Activated naive CD4-positive, alpha-beta T cell treated with Interleukin-2 at 50 U/mL for 16 hours (primary cell): Measurements from ENCODE around the gene PRKCG.
A peak's percentile ranks its signal among the peaks of the same experiment; 100 is the strongest.
"Not testable (repeated sequence)": the region's sequence is repeated elsewhere in the genome, so short reads cannot be mapped to it uniquely, and the experiment has no call there.

Experiments used
- DNase-seq: peaks from one replicate; pipeline ENCODE4 v3.0.0-alpha.2; 2020

PRKCG gene

DNA sequence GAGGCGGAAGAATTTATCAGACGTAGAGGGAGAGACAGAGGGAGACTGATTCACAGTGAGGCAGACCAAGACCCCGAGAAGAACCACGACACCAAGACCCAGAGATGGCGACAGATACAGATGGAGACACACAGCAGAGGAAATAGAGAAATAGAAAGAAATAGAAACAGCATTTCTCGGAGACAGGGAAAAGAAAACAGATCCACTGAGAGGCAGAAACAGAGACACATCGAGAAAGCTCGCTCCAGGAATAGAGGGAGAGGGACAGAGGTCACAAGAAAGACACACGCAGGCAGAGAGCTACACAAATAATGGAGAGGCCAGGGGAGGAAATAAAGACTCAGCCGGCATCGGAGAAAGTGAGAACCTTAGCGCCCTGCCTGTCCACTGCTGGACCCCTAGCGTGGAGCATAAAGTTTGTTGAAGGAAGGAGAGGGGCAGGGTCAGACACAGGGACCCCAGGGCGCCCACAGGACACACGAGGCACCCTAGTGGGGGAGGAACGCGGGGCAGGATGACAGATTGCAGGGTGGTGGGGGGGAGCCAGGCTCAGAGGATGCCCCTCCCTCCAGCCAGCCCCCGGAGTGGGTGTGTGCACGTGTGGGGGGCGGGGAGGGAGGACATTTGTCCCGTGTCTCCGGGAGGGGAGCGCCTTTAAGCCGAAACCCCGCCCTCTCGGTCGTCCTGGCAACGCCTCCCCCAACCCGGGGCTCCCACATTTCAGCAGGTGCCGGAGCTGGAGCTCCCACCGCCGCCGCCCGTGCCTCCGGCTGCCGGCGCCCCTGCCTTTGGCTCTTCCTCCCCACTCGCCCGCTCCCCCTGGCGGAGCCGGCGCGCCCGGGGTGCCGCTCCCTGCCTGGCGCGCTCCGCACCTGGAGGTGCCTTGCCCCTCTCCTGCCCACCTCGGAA is at the start of gene PRKCG:
TSS of gene PRKCG (plus strand) at position 716 of the 909 bp plus-strand sequence. CDS start 298 bp downstream, outside the sequence.
- peak; percentile 49 for DNase-seq

DNA sequence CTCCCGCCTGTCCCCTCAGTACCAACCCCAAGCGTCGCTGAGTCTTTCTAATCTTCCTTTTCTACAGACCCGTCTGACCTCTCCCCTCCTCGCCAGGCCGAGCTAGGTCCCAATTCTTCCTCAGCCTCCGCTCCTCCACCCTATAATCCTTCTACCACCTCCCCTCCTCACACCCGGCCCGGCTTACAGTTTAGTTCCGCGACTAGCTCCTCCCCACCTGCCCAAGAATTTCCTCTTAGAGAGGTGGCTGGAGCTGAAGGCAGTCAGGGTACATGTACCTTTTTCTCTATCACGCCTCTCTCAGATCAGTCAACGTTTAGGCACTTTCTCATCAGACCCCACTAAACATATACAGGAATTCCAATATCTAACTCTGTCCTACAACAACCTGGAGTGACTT is 49.1 kb upstream of the PRKCG start:
- not testable (repeated sequence) for DNase-seq

DNA sequence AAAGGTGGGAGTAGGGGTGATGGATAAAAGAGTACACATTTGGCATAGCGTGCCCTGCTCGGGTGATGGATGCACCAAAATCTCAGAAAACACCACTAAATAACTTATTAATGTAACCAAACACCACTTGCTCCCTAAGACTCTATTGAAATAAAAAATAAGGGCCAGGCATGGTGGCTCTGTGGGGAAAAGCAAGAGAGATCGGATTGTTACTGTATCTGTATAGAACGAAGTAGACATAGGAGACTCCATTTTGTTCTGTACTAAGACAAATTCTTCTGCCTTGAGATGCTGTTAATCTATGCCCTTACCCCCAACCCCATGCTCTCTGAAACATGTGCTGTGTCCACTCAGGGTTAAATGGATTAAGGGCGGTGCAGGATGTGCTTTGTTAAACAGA is 43.6 kb upstream of the PRKCG start:
- not testable (repeated sequence) for DNase-seq

DNA sequence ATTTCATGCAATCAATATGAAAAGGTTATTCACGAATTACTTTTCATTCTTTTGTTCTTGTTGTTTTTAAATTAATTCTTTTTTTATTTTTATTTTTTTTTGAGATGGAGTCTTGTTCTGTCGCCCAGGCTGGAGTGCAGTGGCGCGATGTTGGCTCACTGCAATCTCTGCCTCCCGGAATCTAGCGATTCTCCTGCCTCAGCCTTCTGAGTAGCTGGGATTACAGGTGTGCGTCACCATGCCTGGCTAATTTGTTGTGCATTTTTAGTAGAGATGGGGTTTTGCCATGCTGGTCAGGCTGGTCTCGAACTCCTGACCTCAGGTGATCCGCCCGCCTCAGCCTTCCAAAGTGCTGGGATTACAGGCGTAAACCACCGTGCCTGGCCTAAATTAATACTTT is 41.8 kb upstream of the PRKCG start:
- DNase-seq = not testable (repeated sequence)

DNA sequence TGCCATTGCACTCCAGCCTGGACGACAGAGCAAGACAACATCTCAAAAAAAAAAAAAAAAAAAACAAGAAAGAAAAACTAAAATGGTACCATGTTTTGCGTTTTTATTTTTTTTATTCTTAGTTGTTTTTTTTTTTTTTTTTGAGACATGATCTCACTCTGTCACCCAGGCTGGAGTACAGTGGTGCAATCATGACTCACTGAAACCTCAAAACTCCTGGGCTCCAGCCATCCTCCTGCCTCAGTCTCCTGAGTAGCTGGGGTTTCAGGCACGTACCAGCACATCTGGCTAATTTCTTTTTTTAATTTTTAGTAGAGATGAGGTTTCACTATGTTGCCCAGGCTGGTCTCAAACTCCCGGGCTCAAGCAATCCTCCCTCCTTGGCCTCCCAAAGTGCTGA is 41.1 kb upstream of the PRKCG start:
- not testable (repeated sequence) for DNase-seq

DNA sequence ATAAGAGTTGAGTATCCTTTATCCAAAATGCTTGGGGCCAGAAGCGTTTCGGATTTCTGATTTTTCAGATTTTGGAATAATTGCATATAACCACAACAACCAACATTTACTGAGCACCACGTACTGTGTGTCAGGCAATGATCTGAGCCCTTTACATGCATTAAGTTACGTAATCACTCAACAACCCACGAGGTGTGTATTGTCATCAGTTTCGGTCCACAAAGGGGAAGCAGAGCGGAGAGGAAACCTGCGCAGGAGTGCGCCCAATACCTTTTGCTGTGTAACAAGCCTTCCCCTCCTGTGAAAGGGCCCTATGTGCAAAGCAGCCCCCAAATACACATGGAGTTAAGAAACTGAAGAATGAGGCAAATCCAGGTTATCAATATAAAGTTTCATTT is 37.1 kb upstream of the PRKCG start:
- no peak for DNase-seq

DNA sequence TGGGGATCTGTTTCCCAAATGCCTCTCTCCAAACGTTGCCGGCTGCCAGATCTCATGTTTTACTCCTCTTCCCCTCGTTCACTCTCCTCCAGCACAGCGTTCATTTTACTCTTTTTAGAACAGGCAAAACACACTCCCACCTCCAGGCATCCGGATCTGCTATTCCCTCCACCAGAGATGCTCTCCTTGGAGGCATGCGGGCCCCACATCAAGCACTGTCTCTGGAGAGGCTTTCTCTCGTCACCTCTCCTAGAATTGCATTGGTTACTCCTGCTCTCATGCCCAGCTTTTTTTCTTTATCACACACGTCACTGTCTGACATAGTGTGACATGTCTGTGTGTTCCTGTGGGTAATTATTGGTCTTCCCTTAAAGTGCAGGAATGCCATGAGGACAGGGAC is 34.4 kb upstream of the PRKCG start:
- DNase-seq = no peak

DNA sequence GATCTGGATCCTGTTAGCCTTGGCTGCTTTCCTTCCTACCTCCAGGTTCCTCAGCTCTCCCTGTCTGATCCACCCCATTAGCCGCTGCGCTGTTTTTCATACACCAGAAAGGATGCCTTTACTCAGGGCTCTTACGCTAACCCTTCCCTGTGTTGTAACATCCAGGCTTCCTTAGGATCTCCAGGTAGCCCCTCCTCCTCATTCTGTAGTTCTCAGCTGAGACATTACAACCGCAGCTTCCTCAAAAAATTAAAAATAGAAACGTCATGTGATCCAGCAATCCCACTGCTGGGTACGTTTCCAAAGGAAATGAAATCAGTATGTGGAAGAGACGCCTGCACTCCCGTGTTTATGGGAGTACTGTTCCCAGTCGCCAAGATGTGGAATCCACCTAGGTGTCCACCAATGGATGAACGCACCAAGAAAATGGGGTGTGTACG is 32.7 kb upstream of the PRKCG start:
- no peak for DNase-seq

DNA sequence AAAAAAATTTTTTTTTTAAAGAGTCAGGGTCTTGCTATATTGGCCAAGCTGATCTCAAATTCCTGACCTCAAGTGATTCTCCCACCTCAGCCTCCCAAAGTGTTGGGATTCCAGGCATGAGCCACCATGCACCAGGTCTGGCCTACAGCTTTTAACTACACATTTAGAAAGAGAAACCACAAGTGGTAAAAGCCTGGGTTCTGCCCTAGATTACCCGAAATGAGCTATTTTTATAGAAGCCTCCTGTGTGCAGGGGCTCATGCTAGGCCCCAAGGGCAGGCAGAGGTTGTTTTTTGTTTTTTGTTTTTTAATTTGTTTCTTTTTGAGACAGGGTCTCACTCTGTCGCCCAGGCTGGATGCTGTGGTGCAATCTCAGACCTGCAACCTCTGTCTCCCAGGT is 28.3 kb upstream of the PRKCG start:
- no peak for DNase-seq

DNA sequence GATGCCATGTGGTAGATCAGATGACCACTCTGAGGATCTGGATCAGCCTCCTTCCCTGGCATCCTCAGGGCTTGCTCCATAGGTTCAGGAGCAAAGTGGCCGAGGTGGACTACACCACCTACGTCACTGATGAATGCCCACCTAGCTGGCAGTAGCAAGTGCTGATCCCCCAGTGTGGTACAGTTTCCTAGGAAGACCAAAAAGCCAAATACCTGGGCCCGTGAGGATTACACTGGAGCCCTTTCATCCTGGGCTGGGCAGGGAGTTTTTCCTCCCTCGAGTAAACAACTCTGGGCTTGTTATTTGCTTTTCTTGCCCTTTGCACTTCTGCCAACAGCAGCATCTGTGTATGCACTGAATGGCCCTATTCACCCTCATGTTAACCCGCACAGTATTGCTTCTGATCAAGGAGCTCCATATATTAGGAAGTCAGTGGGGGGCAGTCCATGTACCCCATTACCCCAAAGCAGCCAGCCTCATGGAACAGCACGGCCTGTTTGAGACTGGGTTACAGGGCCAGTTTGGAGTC is 17.6 kb upstream of the PRKCG start:
- no peak for DNase-seq

DNA sequence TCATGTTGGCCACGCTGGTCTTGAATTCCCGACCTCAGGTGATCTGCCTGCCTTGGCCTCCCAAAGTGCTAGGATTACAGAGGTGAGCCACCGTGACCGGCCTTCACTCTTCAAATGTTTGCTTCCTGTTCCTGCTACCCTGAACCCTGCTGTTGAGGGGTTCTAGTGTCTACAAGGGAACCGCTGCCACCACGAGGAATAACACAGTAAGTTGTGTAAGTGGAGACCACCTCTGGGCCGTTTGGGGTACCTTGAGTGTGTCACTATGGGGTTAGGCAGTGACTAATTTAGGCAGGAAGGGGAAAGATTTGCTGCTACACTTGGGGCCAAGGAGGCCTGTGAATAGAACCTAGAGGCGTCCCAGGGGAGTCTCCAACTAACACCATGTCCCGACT is 16.5 kb upstream of the PRKCG start:
- DNase-seq = no peak

DNA sequence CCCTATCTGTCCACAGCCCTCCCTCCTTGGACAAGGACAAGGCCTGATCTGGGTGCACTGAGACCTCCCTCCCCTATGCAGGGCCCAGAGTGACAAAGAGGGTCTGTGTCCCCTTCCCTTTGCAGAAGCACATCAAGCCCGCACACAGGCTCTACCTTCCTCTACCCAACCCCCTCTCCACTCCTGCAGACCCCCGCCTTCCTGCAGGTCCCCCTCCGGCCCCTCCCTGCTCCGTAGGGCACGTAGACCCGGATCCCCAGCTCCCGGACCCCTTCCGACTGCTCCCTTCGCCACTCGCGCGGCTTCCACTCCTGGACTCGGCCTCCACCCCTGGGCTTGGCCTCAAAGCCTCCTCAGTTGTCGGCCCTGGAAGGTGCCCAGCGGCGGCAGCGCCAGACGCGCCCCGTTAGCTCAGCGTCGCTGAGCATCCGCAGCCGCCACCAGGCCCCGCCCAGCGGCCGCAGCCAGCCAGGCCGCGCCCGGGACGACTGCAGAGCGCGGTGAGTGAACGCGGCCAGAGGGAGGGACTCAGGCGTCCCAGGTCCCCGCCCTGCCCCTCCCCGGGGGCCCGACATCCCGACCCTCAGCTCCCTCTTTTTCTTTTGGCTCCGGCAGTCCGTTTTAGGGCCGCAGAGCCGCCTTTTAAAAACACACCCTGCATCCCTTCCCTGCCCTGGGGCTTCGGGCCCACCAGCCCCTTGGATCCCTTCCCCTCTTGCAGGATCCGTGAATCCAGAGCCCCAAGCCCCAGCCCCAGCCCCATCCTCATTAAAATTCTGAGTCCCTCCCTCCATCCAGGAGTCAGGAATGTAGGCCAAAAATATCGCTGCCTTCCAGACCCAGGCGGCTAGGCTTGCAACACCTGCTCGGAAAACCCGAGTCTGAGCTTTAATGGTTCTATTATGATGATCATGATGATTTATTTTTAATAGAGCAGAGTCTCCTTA is 15.8 kb upstream of the PRKCG start:
- DNase-seq = peak; percentile 72

DNA sequence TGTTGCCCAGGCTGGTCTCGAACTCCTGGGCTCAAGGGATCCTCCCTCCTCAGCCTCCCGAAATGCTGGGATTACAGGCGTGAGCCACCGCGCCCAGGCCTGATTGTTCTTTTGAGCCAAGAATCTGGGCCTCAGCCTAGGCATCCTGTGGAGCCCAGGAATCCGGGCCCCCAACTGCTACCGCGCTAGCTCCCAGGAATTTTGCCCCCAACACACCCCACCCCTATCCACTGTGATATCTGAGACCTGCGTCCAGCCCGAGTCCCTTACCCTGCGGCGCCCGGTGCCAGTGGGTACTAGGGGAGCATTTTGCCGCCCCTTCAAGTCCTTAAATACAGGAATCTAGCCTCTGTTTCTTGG is 15.2 kb upstream of the PRKCG start:
- no peak for DNase-seq

DNA sequence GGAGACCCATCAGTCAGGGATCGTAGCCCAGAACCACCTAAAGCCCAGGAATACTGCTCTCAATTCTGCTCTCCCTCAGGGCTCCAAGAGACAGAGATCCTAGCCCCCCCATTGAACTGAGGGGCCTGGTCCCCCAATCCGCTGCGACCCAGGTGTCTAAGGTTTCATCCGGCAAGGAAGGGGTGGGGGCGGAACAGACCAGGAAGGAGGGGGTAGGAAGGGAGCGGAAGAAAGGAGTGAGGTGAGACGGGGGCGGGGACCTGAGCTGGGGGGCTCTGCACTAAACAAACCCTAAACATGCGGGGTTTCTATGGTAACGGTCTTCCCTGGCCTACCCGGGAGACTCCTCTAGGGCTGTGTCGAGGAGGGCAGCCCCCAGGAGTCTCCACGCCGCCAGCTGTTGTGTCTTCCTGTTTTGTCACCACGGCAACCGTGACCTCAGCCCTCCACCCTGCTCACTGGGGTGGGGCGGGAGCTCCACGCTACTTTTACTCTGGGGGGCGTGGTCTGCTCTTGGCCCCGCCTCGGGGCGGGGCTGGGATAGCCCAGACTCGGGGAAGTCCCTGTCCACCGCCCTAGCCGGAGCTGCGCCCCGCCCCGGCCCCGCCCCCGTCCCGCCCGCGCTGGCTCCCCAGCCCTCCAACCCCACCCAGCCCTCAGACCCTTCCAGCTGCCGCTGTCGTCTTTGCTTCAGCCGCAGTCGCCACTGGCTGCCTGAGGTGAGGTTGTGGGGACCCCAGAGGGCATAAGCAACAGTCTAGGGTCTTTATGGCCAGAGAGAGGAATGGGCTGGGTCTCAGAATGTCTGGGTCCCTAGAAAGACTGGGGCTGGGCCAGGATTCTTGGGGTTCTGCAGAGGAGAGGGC is 14.5 kb upstream of the PRKCG start, which contains the start of gene MYADM:
TSS of gene MYADM (plus strand) at position 659 of the 866 bp plus-strand sequence. CDS start 5,647 bp downstream, outside the sequence.
- peak; percentile 99 for DNase-seq

DNA sequence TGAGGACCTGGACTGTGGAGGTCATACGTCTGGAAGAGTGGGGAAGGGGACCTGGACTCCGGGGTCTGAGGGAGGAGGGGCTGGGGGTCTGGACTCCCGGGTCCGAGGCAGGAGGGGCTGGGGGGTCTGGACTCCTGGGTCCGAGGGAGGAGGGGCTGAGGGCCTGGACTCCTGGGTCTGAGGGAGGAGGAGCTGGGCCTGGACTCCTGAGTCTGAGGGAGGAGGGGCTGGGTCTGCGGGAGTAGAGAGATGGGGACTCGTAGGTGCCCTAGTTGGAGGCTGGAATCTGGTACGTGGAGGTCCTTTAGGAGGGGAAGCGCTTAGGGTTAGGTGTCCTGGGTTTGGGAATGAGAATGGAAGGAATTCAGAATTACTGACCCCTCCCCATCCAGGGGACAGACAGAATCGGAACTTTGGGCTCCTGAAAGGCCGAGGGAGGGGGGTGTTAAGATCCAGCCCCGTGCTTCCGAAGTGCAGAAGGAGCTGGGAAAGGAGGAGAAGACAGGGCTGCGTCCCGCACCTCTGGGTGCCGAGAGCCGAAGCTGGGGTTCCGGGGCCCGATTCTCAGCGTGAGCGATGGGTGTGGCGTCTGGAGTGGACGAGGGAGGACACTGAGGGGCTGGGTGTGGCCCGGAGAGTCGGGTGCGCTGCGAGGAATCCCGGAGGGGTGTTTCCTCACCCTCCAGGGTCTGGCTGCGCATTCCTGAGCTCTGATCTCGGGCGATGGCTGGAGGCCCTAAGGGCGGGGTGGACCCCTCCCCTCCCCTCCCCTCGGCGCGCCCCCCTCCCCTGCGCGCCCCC is 13.7 kb upstream of the PRKCG start:
- DNase-seq = peak; percentile 44

DNA sequence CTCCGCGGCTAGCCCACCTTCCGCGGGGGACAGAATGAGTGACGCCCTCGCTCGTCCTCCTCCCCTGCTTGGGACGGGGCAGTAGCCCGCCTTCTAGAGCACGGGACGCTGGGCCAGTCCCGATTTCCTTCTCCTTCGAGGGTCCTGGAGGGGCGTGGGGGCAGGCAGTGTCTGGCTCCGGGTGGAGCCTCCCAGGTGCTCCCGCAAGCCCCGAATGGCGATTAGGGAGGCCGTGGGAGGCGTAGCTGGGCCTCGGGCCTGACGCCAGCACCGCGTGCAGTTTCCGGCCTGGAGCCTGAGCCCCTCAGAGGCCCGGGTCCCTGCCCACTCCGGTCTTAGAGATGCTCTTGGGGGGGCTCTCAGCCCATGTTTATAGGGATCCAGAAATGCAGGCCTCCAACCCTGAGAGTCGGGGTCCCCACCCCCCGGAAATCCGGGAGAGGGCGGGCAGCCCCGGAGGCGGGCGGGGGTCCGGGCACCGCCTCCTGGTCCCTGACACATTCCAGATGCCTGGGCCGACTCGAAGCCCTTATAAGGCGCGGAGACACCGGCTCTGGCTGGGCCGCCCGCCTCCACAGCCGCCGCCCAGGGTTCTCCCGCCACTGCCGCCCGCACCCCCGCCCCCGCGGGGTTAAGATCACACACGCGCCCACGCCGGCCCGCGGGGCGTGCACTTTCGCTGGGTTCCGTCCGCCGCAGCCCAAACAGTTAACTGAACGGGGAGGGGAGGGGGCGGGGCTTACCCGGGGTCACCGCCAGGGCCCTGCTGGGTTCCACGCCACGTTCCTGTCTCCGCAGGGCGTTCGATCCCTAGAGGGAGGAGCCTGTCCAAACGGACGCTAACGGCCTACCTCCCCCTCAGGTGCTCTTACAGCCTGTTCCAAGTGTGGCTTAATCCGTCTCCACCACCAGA is 12.8 kb upstream of the PRKCG start:
- peak; percentile 83 for DNase-seq

DNA sequence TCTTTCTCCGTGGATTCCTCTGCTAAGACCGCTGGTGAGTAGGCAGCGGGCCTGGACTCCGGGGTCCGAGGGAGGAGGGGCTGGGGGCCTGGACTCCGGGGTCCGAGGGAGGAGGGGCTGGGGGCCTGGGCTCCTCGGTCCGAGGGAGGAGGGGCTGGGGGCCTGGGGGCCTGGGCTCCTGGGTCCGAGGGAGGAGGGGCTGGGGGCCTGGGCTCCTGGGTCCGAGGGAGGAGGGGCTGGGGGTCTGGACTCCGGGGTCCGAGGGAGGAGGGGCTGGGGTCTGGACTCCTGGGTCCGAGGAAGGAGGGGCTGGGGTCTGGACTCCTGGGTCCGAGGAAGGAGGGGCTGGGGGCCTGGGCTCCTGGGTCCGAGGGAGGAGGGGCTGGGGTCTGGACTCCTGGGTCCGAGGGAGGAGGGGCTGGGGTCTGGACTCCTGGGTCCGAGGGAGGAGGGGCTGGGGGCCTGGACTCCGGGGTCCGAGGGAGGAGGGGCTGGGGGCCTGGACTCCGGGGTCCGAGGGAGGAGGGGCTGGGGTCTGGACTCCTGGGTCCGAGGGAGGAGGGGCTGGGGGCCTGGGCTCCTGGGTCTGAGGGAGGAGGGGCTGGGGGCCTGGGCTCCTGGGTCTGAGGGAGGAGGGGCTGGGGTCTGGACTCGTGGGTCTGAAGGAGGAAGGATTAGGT is 12.1 kb upstream of the PRKCG start:
- not testable (repeated sequence) for DNase-seq

DNA sequence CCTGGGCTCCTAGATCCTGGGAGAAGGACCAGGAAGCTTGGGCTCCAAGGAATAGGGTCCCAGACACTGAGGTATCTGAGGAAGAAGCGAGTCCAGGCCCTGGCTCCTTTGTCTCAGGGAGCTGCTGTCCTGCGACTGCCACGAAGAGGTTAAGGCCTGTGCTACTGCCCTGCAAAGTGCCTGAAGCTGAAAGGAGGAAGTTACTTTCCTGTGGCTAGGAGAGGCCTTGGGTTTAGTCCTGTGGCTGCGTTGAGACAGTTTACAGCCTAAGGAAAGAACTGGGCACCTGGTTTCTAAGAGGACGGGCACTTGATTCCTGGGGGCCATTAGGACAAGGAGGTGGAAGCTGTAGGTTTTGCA is 11.5 kb upstream of the PRKCG start:
- no peak for DNase-seq

DNA sequence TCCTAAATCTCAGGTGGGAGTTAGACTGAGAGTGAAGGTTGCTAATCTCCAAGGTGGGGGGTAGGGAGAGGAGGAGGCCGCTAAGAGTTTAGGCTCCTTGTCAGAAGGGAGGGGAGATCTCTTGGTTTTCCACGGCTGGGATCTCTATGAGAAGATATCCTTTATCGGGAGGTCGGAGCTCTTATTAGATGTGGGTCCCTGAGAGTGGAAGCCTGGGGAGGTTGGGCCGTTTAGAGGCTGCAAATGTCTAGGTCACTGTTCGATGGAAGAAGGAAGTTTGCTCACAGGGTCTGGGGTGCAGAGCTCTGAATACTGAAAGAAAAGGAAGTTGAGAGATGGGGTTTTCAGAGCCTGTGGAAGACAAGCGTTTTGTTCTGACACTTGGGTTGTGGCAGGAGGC is 10.5 kb upstream of the PRKCG start:
- no peak for DNase-seq

DNA sequence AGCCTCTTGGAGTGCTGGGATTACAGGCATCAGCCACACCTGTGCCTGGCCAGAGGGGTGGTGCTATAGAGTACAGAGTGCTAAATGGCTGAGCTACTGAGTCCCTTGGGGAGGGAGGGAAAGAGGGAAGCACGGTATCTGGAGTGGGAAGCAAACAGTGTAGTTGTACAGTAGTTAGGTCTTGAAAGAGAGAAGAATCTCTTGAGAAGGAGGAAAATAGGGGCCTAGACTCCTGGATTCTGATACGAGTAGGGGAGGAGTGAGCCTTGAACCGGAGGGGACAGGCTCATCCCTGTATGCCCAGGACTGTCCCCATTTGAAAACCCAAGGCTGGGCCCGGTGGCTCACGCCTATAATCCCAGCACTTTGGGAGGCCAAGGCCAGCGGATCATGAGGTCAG is 9.2 kb upstream of the PRKCG start:
- no peak for DNase-seq
